ENCODE measurements around the gene PLA2G4B. TPM values are rescaled to one million over a fixed set of nuclear protein-coding genes. Genes with fewer than 3 reads are reported as not detected.

The PLA2G4B gene
- total RNA-seq, 1 experiment from 2014 or later = 3.7 TPM

- DNase-seq = no peak
- Mint-ChIP-seq H3K27ac (peak overlapping the region in 2 of 3 experiments; percentile 3 to 25; a peak in 2 of 7 replicates), H3K4me3 (0 out of 5 replicates have a peak overlapping the region, but pooled peaks of 1 of the 2 experiments have one; percentile 8)
Observed at GRCh38 chr15:41790756-41791546, 47.7 kb upstream of the PLA2G4B start.

More at GRCh38 chr15:41790756-41791546, 47.7 kb upstream of the PLA2G4B start:
- Histone ChIP-seq H2AFZ (ENCODE audit: low read length) (no peak overlapping the region), H3K14ac (ENCODE audit: insufficient read depth, low read length) (peak overlapping the region; percentile 85; the same call in 1 of the 2 replicates), H3K9me3 (ENCODE audit: control insufficient read depth, low read depth, low read length) (no peaks in the 10 kb centered on the region), H3K4me1 (ENCODE audit: insufficient read depth, low read length) (peaks cover 22% of the 10 kb centered on the region), H3K4me2 (ENCODE audit: insufficient read depth, insufficient read length, low read length) (no peak overlapping the region), H3K18ac (ENCODE audit: insufficient read length, low read depth, low read length) (no peak overlapping the region), H3K56ac (ENCODE audit: insufficient read length, low read depth, low read length) (no peak overlapping the region), H3K79me2 (ENCODE audit: insufficient read depth, low read length) (no peaks in the 10 kb centered on the region; the same call in 1 of the 2 replicates), H4K5ac (ENCODE audit: insufficient read length, low read depth, low read length) (peak overlapping the region; percentile 36), H3K27ac (ENCODE audit: insufficient read length, low read depth, low read length) (no peak overlapping the region), H3K9ac (ENCODE audit: extremely low read depth, insufficient read length, low read length) (no peak overlapping the region), H3T11ph (ENCODE audit: low read length) (no peak overlapping the region), H3K23ac (ENCODE audit: insufficient read length, low read depth, low read length) (no peak overlapping the region), H3K23me2 (ENCODE audit: insufficient read length, low read depth, low read length, poor library complexity, severe bottlenecking) (no peaks in the 10 kb centered on the region), H4K20me1 (ENCODE audit: control insufficient read depth, insufficient read depth, insufficient read length) (no peaks in the 10 kb centered on the region), H2AK5ac (ENCODE audit: insufficient read length, low read length) (no peak overlapping the region), H3K79me1 (ENCODE audit: insufficient read depth, low read depth, low read length, poor library complexity, severe bottlenecking) (no peaks in the 10 kb centered on the region), H2BK12ac (ENCODE audit: insufficient read length, low read depth, low read length) (no peak overlapping the region), H3K27me3 (ENCODE audit: insufficient read depth, low read length) (no peaks in the 10 kb centered on the region), H4K91ac (ENCODE audit: insufficient read length, low read depth, low read length) (no peak overlapping the region), H4K8ac (replicated peaks; ENCODE audit: insufficient read length, low read depth, low read length) (no peak overlapping the region), H2BK5ac (ENCODE audit: insufficient read length, low read length) (no peak overlapping the region), H2BK15ac (ENCODE audit: low read depth, low read length) (no peak overlapping the region), H2BK20ac (ENCODE audit: low read depth, low read length, poor library complexity, severe bottlenecking) (no peak overlapping the region), H3K4ac (ENCODE audit: low read depth, low read length) (no peak overlapping the region), H2BK120ac (ENCODE audit: low read depth, low read length, poor library complexity, severe bottlenecking) (no peak overlapping the region)
- H3K9me3 Mint-ChIP-seq = no peaks in the 10 kb centered on the region
- TF ChIP-seq CTCF (conservative IDR thresholded peaks at IDR 0.05) = no peak
- peaks cover 28 to 31% of the 10 kb centered on the region in 2 experiments for H3K4me1 Mint-ChIP-seq
- WGBS (ENCODE audit: extremely low coverage, insufficient read length, low lambda C conversion rate) = no CpG with 5 or more reads among the region's 5 CpGs
- H3K36me3 Mint-ChIP-seq (ENCODE audit: insufficient read depth in 1 of 3, low read depth in 3 of 3) = no peaks in the 10 kb centered on the region
- no peaks in the 10 kb centered on the region for H3K27me3 Mint-ChIP-seq (ENCODE audit: low read depth)
